ENCODE data around the gene LHX3.

- TF ChIP-seq POLR2AphosphoS5 (IDR thresholded peaks at IDR 0.05; ENCODE audit: low read depth, low read length) (no peak), CTCF (IDR thresholded peaks at IDR 0.05; ENCODE audit: control extremely low read depth in 1 of 3, insufficient read depth in 1 of 3, low read depth in 1 of 3, low read length in 3 of 3) (no peak), POLR2A (IDR thresholded peaks at IDR 0.05; ENCODE audit: control extremely low read depth in 1 of 2, low read depth in 2 of 2, low read length in 2 of 2) (no peak), YY1 (IDR thresholded peaks at IDR 0.05; ENCODE audit: low read depth, low read length) (no peak)
Measured at GRCh38 chr9:136222906-136223285, 18.0 kb upstream of the LHX3 start.

Measured in H1 (cell line).